AG09319 (cell line): ENCODE data around the gene STXBP2.

Source experiments
- DNase-seq: peaks from one replicate; pipeline ENCODE4 v3.0.0-alpha.2; 2010; ENCODE audit warnings: low read depth; ENCODE audit errors: extremely low read depth
- TF ChIP-seq, protein P1 (sequence below): IDR thresholded peaks from 2 replicates; pipeline ENCODE4 v1.5.1; 2011; ENCODE audit warnings: low read depth, mild to moderate bottlenecking, inconsistent platforms, low read length, moderate library complexity

STXBP2 gene

DNA sequence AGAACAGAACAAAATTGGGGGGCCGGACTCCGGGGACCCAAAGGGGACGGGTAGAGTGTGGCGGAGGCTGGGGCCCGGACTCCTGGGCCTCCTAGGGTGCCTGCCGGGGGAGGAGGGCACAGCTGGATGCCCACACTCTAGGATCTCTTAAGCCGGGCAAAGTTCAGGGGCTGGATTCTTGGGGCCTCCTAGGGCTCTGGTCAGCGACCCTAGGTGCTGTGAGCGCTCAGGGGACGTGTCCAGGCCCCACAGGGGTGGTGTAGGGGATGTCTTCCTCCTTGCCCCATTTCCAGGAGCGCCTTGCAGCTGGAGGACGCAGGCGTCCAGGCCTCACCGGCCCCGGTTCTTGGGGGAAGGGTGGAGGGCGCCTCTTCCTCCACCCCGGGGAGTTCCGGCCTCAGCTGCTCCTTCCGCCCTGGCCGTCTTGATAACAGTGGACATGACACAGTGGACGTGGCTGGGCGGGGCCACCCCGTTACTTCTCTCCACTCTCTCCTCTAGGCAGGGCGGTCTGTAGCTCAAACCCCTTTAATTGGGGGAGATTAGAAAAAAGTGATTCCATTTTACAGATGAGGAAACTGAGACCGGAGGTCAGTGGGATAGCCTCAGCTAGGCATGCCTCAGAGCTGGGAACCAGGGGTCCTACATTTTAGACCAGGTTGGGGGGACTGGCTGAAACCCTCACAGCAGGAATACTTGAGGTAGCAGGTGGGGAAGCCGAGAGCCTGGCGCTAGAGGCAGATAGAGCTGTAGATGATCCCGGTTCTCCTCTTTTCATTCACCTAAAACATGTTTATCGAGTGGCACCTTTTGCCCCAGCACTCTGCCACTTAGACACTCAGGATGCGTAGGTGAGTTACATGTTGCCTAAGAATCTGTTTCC lies 705 bp downstream of the STXBP2 start:
- TF ChIP-seq, protein P1, sequence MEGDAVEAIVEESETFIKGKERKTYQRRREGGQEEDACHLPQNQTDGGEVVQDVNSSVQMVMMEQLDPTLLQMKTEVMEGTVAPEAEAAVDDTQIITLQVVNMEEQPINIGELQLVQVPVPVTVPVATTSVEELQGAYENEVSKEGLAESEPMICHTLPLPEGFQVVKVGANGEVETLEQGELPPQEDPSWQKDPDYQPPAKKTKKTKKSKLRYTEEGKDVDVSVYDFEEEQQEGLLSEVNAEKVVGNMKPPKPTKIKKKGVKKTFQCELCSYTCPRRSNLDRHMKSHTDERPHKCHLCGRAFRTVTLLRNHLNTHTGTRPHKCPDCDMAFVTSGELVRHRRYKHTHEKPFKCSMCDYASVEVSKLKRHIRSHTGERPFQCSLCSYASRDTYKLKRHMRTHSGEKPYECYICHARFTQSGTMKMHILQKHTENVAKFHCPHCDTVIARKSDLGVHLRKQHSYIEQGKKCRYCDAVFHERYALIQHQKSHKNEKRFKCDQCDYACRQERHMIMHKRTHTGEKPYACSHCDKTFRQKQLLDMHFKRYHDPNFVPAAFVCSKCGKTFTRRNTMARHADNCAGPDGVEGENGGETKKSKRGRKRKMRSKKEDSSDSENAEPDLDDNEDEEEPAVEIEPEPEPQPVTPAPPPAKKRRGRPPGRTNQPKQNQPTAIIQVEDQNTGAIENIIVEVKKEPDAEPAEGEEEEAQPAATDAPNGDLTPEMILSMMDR: no peak
- no peak for DNase-seq

DNA sequence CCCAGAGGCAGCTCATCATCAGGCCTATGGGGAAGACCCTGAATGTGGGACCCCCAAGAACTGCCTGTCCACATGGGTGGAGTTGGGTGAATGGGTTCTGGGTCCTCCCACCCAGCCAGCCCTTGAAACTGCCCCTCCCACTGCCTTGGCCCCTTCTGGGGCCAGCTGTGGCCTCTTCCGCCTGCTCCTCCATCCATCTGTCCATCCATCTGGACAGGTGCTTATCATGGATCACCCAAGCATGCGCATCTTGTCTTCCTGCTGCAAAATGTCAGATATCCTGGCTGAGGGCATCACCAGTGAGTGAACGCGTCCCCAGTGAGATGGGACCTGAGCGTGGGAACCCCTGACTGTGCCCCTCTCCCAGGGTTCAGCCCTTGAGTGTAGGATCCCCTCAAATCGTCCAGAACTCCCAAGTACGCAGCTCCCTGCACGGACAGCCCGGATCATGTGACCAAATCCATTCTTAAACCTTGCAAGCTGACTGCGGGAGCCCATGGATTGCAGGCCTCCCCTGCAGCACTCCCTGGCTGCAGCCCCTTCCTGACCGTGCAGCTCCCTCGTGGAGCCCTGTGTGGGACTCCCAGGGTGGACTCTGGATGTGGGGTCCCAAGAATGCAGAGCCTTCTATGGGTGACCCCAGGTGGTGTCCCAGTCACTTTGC lies 2.0 kb downstream of the STXBP2 start:
- DNase-seq: no peak

GRCh38 chr19:7639863-7640348 lies 3.0 kb downstream of the STXBP2 start:
- no peak for DNase-seq
- TF ChIP-seq, protein P1: no peak

More for the DNA sequence above, 2.0 kb downstream of the STXBP2 start:
- TF ChIP-seq, protein P1: no peak

DNA sequence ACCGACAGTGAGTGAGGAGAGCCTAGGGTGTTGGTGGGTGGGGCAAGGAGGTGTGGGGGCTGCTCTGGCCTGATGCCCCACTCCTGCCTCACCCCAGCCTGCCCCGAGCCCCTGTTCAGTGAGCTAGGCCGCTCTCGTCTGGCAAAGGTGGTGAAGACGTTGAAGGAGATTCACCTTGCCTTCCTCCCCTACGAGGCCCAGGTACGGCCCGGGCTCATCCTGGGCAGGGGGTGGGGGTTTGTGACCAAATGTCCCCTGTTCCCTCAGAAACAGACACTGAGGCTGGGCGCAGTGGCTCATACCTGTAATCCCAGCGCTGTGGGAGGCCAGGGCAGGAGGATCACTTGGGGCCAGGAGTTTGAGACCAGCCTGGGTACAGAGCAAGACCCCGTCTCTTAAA lies 3.9 kb downstream of the STXBP2 start:
- no peak for DNase-seq
- TF ChIP-seq, protein P1: no peak

DNA sequence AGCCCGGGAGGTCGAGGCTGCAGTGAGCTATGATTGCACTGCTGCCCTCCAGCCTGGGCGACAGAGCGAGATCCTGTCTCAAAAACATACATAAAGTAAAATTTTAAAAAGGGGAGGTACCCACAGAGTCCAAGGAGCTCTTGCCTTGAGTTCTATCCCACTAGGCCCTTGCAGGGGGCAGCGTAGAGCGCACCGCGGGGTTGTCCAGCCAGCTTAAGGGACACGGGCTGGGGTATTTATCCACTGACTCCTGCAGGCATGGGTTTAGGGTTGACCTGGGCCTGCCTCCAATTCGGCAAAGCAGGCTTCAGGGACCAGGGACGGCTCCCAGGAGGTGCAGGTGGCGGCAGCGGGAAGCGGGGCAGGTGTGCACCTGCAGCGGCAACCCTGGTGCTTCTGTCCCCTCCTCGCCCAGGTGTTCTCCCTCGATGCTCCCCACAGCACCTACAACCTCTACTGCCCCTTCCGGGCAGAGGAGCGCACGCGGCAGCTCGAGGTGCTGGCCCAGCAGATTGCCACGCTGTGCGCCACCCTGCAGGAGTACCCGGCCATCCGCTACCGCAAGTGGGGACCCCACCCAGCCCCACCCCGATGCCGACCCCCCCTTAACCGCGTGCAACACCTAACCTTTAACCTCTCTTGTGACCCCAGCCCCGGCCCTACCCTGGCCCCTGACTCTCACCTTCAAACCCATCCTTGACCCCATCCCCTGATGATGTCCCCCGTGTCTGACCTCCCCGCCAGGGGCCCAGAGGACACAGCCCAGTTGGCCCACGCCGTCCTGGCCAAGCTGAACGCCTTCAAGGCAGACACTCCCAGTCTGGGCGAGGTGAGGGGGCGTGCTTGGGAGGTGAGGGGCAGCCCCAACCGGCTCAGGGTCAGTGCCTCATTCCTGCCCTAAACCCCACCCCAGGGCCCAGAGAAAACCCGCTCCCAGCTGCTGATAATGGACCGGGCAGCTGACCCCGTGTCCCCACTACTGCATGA lies 4.7 kb downstream of the STXBP2 start:
- TF ChIP-seq, protein P1: no peak
- DNase-seq: no peak

DNA sequence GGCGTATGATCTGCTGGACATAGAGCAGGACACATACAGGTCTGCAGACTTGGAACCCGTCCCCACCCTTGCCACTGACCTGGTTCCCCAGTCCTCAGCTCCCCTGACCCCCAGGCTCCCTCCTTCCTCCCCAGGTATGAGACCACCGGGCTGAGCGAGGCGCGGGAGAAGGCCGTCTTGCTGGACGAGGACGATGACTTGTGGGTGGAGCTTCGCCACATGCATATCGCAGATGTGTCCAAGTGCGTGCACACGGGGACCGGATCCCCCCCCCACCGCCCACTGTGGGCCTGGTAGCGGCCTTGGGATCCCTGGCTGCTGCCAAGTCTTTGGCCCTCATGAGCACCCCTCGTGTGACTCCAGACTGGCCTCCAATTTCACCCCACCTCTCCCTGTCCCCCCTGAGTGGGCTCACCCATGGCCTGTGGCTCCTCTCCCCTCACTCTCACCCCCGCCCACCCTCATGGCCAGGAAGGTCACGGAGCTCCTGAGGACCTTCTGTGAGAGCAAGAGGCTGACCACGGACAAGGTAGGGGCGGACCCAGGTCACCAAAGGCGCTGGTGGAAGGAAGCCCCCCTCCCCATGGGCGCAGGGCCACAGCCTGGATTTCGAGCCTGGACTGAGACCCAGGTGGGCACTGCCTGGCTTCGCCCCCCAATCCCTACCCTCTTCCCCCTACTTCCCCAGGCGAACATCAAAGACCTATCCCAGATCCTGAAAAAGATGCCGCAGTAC lies 5.6 kb downstream of the STXBP2 start:
- TF ChIP-seq, protein P1: no peak
- DNase-seq: no peak
